PFSK-1 (cell line): ENCODE data around the gene GPR176.

Source experiments
- POLR2AphosphoS5 ChIP-seq: IDR thresholded peaks from 2 replicates; pipeline ENCODE4 v1.6.1; 2012; ENCODE audit warnings: low read depth, mild to moderate bottlenecking, control low read depth, low read length, moderate library complexity
- TF ChIP-seq, protein P1 (sequence below), 2 experiments: IDR thresholded peaks; 2 replicates each; pipeline versions ENCODE4 v1.6.1 to v1.8.0; 2011 to 2012; ENCODE audit warnings: low read depth in 2 of 2, low read length in 2 of 2, control low read depth in 1 of 2, inconsistent platforms in 1 of 2, mild to moderate bottlenecking in 1 of 2, moderate library complexity in 1 of 2; ENCODE audit not compliant: insufficient read depth in 1 of 2

DNA sequence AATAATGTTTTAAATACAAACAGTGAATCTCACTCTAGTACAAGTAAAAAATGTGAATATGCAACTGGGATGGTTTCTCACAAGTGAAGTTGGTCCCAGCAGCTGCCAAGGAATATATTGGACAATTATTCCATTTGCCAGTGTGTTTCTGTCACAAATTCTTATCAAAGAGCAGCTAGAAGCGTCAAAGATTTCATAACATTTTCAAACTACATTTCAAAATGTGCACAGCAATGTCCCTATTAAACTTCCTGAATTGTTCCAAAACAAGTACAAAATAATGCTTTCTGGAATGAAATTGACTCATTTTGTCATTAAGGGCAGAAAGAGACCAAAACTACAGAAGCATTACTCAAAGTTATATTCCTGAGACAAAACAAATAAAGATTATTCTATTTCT is 38.3 kb downstream of the GPR176 start:
- no peak for TF ChIP-seq POLR2AphosphoS5
- TF ChIP-seq, protein P1, sequence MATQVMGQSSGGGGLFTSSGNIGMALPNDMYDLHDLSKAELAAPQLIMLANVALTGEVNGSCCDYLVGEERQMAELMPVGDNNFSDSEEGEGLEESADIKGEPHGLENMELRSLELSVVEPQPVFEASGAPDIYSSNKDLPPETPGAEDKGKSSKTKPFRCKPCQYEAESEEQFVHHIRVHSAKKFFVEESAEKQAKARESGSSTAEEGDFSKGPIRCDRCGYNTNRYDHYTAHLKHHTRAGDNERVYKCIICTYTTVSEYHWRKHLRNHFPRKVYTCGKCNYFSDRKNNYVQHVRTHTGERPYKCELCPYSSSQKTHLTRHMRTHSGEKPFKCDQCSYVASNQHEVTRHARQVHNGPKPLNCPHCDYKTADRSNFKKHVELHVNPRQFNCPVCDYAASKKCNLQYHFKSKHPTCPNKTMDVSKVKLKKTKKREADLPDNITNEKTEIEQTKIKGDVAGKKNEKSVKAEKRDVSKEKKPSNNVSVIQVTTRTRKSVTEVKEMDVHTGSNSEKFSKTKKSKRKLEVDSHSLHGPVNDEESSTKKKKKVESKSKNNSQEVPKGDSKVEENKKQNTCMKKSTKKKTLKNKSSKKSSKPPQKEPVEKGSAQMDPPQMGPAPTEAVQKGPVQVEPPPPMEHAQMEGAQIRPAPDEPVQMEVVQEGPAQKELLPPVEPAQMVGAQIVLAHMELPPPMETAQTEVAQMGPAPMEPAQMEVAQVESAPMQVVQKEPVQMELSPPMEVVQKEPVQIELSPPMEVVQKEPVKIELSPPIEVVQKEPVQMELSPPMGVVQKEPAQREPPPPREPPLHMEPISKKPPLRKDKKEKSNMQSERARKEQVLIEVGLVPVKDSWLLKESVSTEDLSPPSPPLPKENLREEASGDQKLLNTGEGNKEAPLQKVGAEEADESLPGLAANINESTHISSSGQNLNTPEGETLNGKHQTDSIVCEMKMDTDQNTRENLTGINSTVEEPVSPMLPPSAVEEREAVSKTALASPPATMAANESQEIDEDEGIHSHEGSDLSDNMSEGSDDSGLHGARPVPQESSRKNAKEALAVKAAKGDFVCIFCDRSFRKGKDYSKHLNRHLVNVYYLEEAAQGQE (IDR thresholded peaks at IDR 0.05; ENCODE audit: insufficient read depth in 1 of 2, low read depth in 2 of 2, low read length in 2 of 2) = no peak
